ENCODE measurements around the gene LDLRAD3. TPM values are rescaled to one million over a fixed set of nuclear protein-coding genes. Genes with fewer than 3 reads are reported as not detected.

LDLRAD3 gene
- polyA plus RNA-seq, 3 donors, result 7.3 to 14.1 (median 10.4) TPM

DNA sequence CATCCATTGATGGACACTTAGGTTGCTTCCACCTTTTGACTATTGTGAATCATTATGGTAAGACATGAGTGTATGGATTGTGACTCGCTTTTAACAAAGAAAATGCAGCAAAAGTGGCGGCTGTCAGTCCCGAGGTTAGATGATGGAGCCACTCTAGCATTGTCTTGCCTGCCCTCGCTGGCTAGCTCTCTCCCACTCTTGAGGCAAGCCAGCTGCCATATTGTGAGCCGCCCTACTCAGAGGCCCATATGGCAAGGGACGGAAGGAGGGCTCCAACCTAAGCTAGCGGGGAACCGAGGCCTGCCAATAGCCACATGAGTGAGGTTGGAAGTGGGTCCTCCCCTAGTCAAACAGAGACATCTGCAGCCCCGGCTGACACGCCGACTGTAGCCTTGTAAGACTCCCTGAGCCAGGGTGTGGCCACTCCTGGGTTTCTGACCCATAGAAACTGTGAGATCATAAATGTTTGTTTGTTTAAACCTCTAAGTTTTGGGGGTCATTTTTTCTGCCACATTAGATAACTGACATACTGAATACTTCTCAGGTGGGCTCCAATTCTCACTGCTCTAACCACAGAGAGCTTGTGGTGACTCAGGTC, 160.2 kb downstream of the LDLRAD3 start:
- Histone ChIP-seq H3K9ac (ENCODE audit: insufficient read depth, low read length, poor library complexity, severe bottlenecking) (no peak overlapping the region), H3K9me3 (replicated peaks in 1 of 2; ENCODE audit: control insufficient read depth in 1 of 2, insufficient read depth in 1 of 2, low read length in 2 of 2) (no peaks in the 10 kb centered on the region), H3K27ac (ENCODE audit: low read depth in 1 of 2, low read length in 2 of 2) (no peak overlapping the region), H3K79me2 (ENCODE audit: insufficient read depth, low read length) (no peaks in the 10 kb centered on the region), H4K20me1 (ENCODE audit: insufficient read depth, low read length) (peaks cover 6% of the 10 kb centered on the region), H3K36me3 (replicated peaks in 1 of 2; ENCODE audit: control insufficient read depth in 1 of 2, insufficient read depth in 2 of 2, low read length in 2 of 2) (peaks cover 3 to 27% of the 10 kb centered on the region in 2 donors), H3K4me3 (replicated peaks in 1 of 3; ENCODE audit: low read depth in 2 of 3, low read length in 3 of 3) (no peak overlapping the region), H2AFZ (ENCODE audit: insufficient read depth, low read depth, low read length, poor library complexity, severe bottlenecking) (no peak overlapping the region), H3K27me3 (ENCODE audit: control insufficient read depth in 2 of 2, insufficient read depth in 2 of 2, low read length in 2 of 2) (no peaks in the 10 kb centered on the region), H3K4me2 (replicated peaks; ENCODE audit: extremely low read depth, low read length, poor library complexity, severe bottlenecking) (no peak overlapping the region), H3K4me1 (ENCODE audit: control insufficient read depth in 1 of 2, insufficient read depth in 2 of 2, low read length in 2 of 2) (no peaks in the 10 kb centered on the region)
- WGBS (ENCODE audit: insufficient coverage), result 98% methylated on average over 7 of the region's 11 CpGs
- peaks cover 0 to 2% (median 0%) of the 10 kb centered on the region in 7 donors for H3K9me3 Mint-ChIP-seq
- H3K27me3 Mint-ChIP-seq (ENCODE audit: low read depth in 3 of 3), result peaks cover 0 to 2% (median 1%) of the 10 kb centered on the region in 3 donors
- peaks cover 38 to 50% of the 10 kb centered on the region in 2 donors for H3K36me3 Mint-ChIP-seq
- no peak overlapping the region for H3K4me3 Mint-ChIP-seq
- intact Hi-C loops (cut with micrococcal nuclease), result loop anchor here in 1 of 2 donors (10.0 kb wide), 1 partner anchor 141 kb away; no protein-coding TSS in a partner anchor
- H3K4me1 Mint-ChIP-seq, result peaks cover 2% of the 10 kb centered on the region
- DNase-seq, result no peak
- TF ChIP-seq CTCF (IDR thresholded peaks at IDR 0.05), result no peak
- no peak overlapping the region for H3K27ac Mint-ChIP-seq

GRCh38 chr11:36104660-36104992, 160.8 kb downstream of the LDLRAD3 start:
- Mint-ChIP-seq H3K27me3 (ENCODE audit: low read depth in 3 of 3) (peaks cover 0 to 2% (median 1%) of the 10 kb centered on the region in 3 donors), H3K9me3 (peaks cover 0 to 2% (median 0%) of the 10 kb centered on the region in 7 donors), H3K4me1 (peaks cover 2% of the 10 kb centered on the region), H3K36me3 (peaks cover 32 to 48% of the 10 kb centered on the region in 2 donors), H3K4me3 (no peak overlapping the region), H3K27ac (no peak overlapping the region)
- Histone ChIP-seq H3K9ac (ENCODE audit: insufficient read depth, low read length, poor library complexity, severe bottlenecking) (no peak overlapping the region), H3K36me3 (replicated peaks in 1 of 2; ENCODE audit: control insufficient read depth in 1 of 2, insufficient read depth in 2 of 2, low read length in 2 of 2) (peaks cover 2 to 21% of the 10 kb centered on the region in 2 donors), H3K4me2 (replicated peaks; ENCODE audit: extremely low read depth, low read length, poor library complexity, severe bottlenecking) (no peak overlapping the region), H2AFZ (ENCODE audit: insufficient read depth, low read depth, low read length, poor library complexity, severe bottlenecking) (no peak overlapping the region), H4K20me1 (ENCODE audit: insufficient read depth, low read length) (peaks cover 6% of the 10 kb centered on the region), H3K79me2 (ENCODE audit: insufficient read depth, low read length) (no peaks in the 10 kb centered on the region), H3K4me1 (ENCODE audit: control insufficient read depth in 1 of 2, insufficient read depth in 2 of 2, low read length in 2 of 2) (no peaks in the 10 kb centered on the region), H3K4me3 (replicated peaks in 1 of 3; ENCODE audit: low read depth in 2 of 3, low read length in 3 of 3) (no peak overlapping the region), H3K9me3 (replicated peaks in 1 of 2; ENCODE audit: control insufficient read depth in 1 of 2, insufficient read depth in 1 of 2, low read length in 2 of 2) (no peaks in the 10 kb centered on the region), H3K27ac (ENCODE audit: low read depth in 1 of 2, low read length in 2 of 2) (no peak overlapping the region), H3K27me3 (ENCODE audit: control insufficient read depth in 2 of 2, insufficient read depth in 2 of 2, low read length in 2 of 2) (no peaks in the 10 kb centered on the region)
- no peak for TF ChIP-seq CTCF (IDR thresholded peaks at IDR 0.05)
- intact Hi-C loops (cut with micrococcal nuclease), result loop anchor here in 1 of 2 donors (10.0 kb wide), 1 partner anchor 140 kb away; no protein-coding TSS in a partner anchor
- no peak for DNase-seq
- 100% methylated on average over 3 of the region's 4 CpGs for WGBS (ENCODE audit: insufficient coverage)
